ENCODE measurements around the gene PI4KA. TPM values are rescaled to one million over a fixed set of nuclear protein-coding genes. Genes with fewer than 3 reads are reported as not detected.
A peak's percentile ranks its signal among the peaks of the same experiment; 100 is the strongest.

Gene PI4KA
- total RNA-seq, 3 donors from 2014 or later, result 64.1 to 66.6 (median 66.5) TPM

- Mint-ChIP-seq H3K4me3 (no peak overlapping the region), H3K4me1 (ENCODE audit: low read depth) (no peaks in the 10 kb centered on the region), H3K27me3 (ENCODE audit: low read depth) (no peaks in the 10 kb centered on the region), H3K36me3 (ENCODE audit: insufficient read depth) (peaks cover 35% of the 10 kb centered on the region), H3K9me3 (no peaks in the 10 kb centered on the region)
- ATAC-seq, result no peak
- no peak for DNase-seq
Measured at GRCh38 chr22:20887375-20887774, 28.8 kb upstream of the PI4KA start.

GRCh38 chr22:20885557-20886323 lies 27.1 kb upstream of the PI4KA start:
- no peak overlapping the region for H3K4me3 Mint-ChIP-seq
- no peaks in the 10 kb centered on the region for H3K4me1 Mint-ChIP-seq (ENCODE audit: low read depth)
- no peaks in the 10 kb centered on the region for H3K27me3 Mint-ChIP-seq (ENCODE audit: low read depth)
- peak; percentile 53 to 67 for ATAC-seq
- H3K36me3 Mint-ChIP-seq (ENCODE audit: insufficient read depth), result peaks cover 42% of the 10 kb centered on the region
- no peaks in the 10 kb centered on the region for H3K9me3 Mint-ChIP-seq
- peak; percentile 19 for DNase-seq

- ATAC-seq (no peak), DNase-seq (no peak)
- Mint-ChIP-seq H3K36me3 (ENCODE audit: insufficient read depth) (peaks cover 42% of the 10 kb centered on the region), H3K4me1 (ENCODE audit: low read depth) (no peaks in the 10 kb centered on the region), H3K27me3 (ENCODE audit: low read depth) (no peaks in the 10 kb centered on the region), H3K4me3 (no peak overlapping the region), H3K9me3 (no peaks in the 10 kb centered on the region)
Measured at GRCh38 chr22:20885017-20885556, 26.5 kb upstream of the PI4KA start.

GRCh38 chr22:20884454-20884853 lies 25.8 kb upstream of the PI4KA start:
- no peak for DNase-seq
- no peaks in the 10 kb centered on the region for H3K9me3 Mint-ChIP-seq
- no peaks in the 10 kb centered on the region for H3K27me3 Mint-ChIP-seq (ENCODE audit: low read depth)
- no peaks in the 10 kb centered on the region for H3K4me1 Mint-ChIP-seq (ENCODE audit: low read depth)
- H3K36me3 Mint-ChIP-seq (ENCODE audit: insufficient read depth), result peaks cover 36% of the 10 kb centered on the region
- no peak for ATAC-seq
- H3K4me3 Mint-ChIP-seq, result no peak overlapping the region

GRCh38 chr22:20882855-20883254 lies 24.2 kb upstream of the PI4KA start:
- ATAC-seq, result no peak
- Mint-ChIP-seq H3K27me3 (ENCODE audit: low read depth) (no peaks in the 10 kb centered on the region), H3K4me1 (ENCODE audit: low read depth) (no peaks in the 10 kb centered on the region), H3K4me3 (no peak overlapping the region), H3K9me3 (no peaks in the 10 kb centered on the region), H3K36me3 (ENCODE audit: insufficient read depth) (peaks cover 31% of the 10 kb centered on the region)
- DNase-seq, result no peak

- H3K4me1 Mint-ChIP-seq (ENCODE audit: low read depth), result no peaks in the 10 kb centered on the region
- DNase-seq, result no peak
- H3K4me3 Mint-ChIP-seq, result no peak overlapping the region
- no peaks in the 10 kb centered on the region for H3K9me3 Mint-ChIP-seq
- H3K36me3 Mint-ChIP-seq (ENCODE audit: insufficient read depth), result peaks cover 26% of the 10 kb centered on the region
- no peaks in the 10 kb centered on the region for H3K27me3 Mint-ChIP-seq (ENCODE audit: low read depth)
- ATAC-seq, result no peak
Measured at GRCh38 chr22:20881869-20882815, 23.5 kb upstream of the PI4KA start.

GRCh38 chr22:20881231-20881630 lies 22.6 kb upstream of the PI4KA start:
- no peak for DNase-seq
- Mint-ChIP-seq H3K4me1 (ENCODE audit: low read depth) (no peaks in the 10 kb centered on the region), H3K4me3 (no peak overlapping the region), H3K27me3 (ENCODE audit: low read depth) (no peaks in the 10 kb centered on the region), H3K9me3 (no peaks in the 10 kb centered on the region), H3K36me3 (ENCODE audit: insufficient read depth) (peaks cover 28% of the 10 kb centered on the region)
- no peak for ATAC-seq

- peaks cover 17% of the 10 kb centered on the region for H3K36me3 Mint-ChIP-seq (ENCODE audit: insufficient read depth)
- DNase-seq, result no peak
- H3K4me1 Mint-ChIP-seq (ENCODE audit: low read depth), result no peaks in the 10 kb centered on the region
- no peak for ATAC-seq
- H3K4me3 Mint-ChIP-seq, result no peak overlapping the region
- H3K27me3 Mint-ChIP-seq (ENCODE audit: low read depth), result no peaks in the 10 kb centered on the region
- H3K9me3 Mint-ChIP-seq, result no peaks in the 10 kb centered on the region
Measured at GRCh38 chr22:20877715-20878114, 19.1 kb upstream of the PI4KA start.

GRCh38 chr22:20875296-20875695 lies 16.7 kb upstream of the PI4KA start:
- Mint-ChIP-seq H3K36me3 (ENCODE audit: insufficient read depth) (peaks cover 12% of the 10 kb centered on the region), H3K4me1 (ENCODE audit: low read depth) (no peaks in the 10 kb centered on the region), H3K9me3 (no peaks in the 10 kb centered on the region), H3K4me3 (no peak overlapping the region), H3K27me3 (ENCODE audit: low read depth) (no peaks in the 10 kb centered on the region)
- no peak for ATAC-seq
- no peak for DNase-seq

- no peak for ATAC-seq
- DNase-seq, result no peak
- Mint-ChIP-seq H3K36me3 (ENCODE audit: insufficient read depth) (peaks cover 19% of the 10 kb centered on the region), H3K9me3 (no peaks in the 10 kb centered on the region), H3K27me3 (ENCODE audit: low read depth) (no peaks in the 10 kb centered on the region), H3K4me1 (ENCODE audit: low read depth) (no peaks in the 10 kb centered on the region), H3K4me3 (no peak overlapping the region)
Measured at GRCh38 chr22:20873214-20873613, 14.6 kb upstream of the PI4KA start.

- Mint-ChIP-seq H3K36me3 (ENCODE audit: insufficient read depth) (peaks cover 10% of the 10 kb centered on the region), H3K4me3 (no peak overlapping the region), H3K9me3 (no peaks in the 10 kb centered on the region), H3K4me1 (ENCODE audit: low read depth) (peaks cover 12% of the 10 kb centered on the region), H3K27me3 (ENCODE audit: low read depth) (no peaks in the 10 kb centered on the region)
- DNase-seq, result no peak
- no peak for ATAC-seq
Measured at GRCh38 chr22:20869234-20869633, 10.6 kb upstream of the PI4KA start.

GRCh38 chr22:20868025-20868962 lies 9.7 kb upstream of the PI4KA start:
- H3K4me3 Mint-ChIP-seq, result no peak overlapping the region

GRCh38 chr22:20867179-20868024 lies 8.8 kb upstream of the PI4KA start:
- DNase-seq (no peak), ATAC-seq (no peak)
- peaks cover 17% of the 10 kb centered on the region for H3K4me1 Mint-ChIP-seq (ENCODE audit: low read depth)
- no peaks in the 10 kb centered on the region for H3K9me3 Mint-ChIP-seq
- H3K4me3 Mint-ChIP-seq, result no peak overlapping the region
- no peaks in the 10 kb centered on the region for H3K27me3 Mint-ChIP-seq (ENCODE audit: low read depth)
- peaks cover 10% of the 10 kb centered on the region for H3K36me3 Mint-ChIP-seq (ENCODE audit: insufficient read depth)

More at GRCh38 chr22:20868025-20868962, 9.7 kb upstream of the PI4KA start:
- DNase-seq (no peak), ATAC-seq (no peak)
- Mint-ChIP-seq H3K27me3 (ENCODE audit: low read depth) (no peaks in the 10 kb centered on the region), H3K36me3 (ENCODE audit: insufficient read depth) (peaks cover 10% of the 10 kb centered on the region), H3K9me3 (no peaks in the 10 kb centered on the region), H3K4me1 (ENCODE audit: low read depth) (peaks cover 15% of the 10 kb centered on the region)

Data from activated T-cell treated with anti-CD3 and anti-CD28 coated beads, Interleukin-2, amount 50 U/mL, for 4 hours (primary cell).